AG04450 (cell line): ENCODE measurements around the gene PRSS38. TPM values are rescaled to one million over a fixed set of nuclear protein-coding genes. Genes with fewer than 3 reads are reported as not detected.

ENCODE experiments used
- CTCF ChIA-PET: fragments of 300-600, 350-600 bp; formaldehyde crosslinking; extraction: SDS; loops from one replicate; lab custom pipeline; 2022; ENCODE audit warnings: antibody characterized with exemption, inconsistent platforms; lab: Charles Lee
- POLR2A ChIA-PET: fragments of 350-600 bp; formaldehyde crosslinking; extraction: SDS; loops from one replicate; lab custom pipeline; 2021; ENCODE audit warnings: antibody characterized with exemption, inconsistent platforms; lab: Yijun Ruan, JAX
- DNase-seq: peaks from one replicate; pipeline ENCODE4 v3.0.0-alpha.2; 2011; ENCODE audit warnings: low read depth, low spot score
- H3K27ac ChIP-seq: one replicate; pipeline ENCODE4 v1.5.1; 2012; ENCODE audit warnings: low read depth, low read length, control low read depth
- H3K27me3 ChIP-seq: one replicate; pipeline ENCODE4 v1.6.0; 2012; ENCODE audit warnings: low read length; ENCODE audit not compliant: control insufficient read depth, insufficient read depth
- H3K4me3 ChIP-seq: 2 replicates; pipeline ENCODE4 v1.5.1; 2011; ENCODE audit warnings: mild to moderate bottlenecking, low read depth, low read length, control low read depth
- H3K9me3 ChIP-seq: 2 replicates; pipeline ENCODE4 v1.5.1; 2012; ENCODE audit warnings: low read length; ENCODE audit not compliant: control insufficient read depth, insufficient read depth
- CTCF ChIP-seq: IDR thresholded peaks from 2 replicates; pipeline ENCODE4 v1.5.1; 2011; ENCODE audit warnings: low read depth, low read length, control low read depth, inconsistent platforms
- polyA plus RNA-seq: library from polyadenylated mRNA; depleted of rRNA; stranded (reverse); fragments of >200 nt; gene quantifications from 2 replicates; pipeline ENCODE4 v1.2.3, GENCODE V29; 2011

Gene PRSS38
- polyA plus RNA-seq, 1 experiment = not detected

DNA sequence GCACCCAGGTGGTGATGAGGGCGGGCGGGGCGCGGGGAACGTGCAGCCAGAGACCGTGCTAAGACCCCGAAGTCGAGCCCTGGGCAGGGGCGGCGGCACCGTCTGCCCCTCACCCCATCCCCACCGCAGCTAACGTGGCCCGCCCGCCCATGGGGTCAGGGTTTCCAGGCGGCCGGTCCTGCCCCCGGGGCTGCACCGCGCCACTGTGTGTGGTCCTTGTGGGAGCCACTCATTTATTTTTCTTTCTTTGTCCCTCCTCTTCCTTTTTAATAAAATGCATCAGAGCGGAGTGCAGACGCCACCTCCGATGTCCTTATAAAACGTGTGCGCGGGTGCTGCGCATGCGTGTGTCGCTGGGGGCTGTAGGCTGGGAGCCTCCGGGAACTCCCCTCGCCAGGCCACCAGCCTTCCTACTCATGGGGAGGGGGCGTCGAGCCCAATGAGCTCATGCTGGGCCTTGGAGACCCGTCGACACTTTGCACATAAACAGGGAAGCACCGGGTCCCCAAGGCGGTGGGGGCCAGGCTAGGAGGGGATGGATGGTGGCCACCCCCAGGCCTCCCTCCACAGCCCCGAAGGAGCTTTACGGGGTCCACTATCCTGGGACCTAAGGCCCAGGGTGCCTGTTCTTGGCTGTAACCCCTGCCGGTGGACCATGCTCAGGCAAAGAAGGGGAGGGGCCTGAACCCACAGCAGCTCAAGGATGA, 72.4 kb downstream of the PRSS38 start:
- no peak for TF ChIP-seq CTCF
- H3K4me3 ChIP-seq = no peak overlapping the region
- no peak for DNase-seq
- no peaks in the 10 kb centered on the region for H3K27me3 ChIP-seq
- ChIA-PET CTCF (no interaction called here), POLR2A (no interaction called here)
- H3K9me3 ChIP-seq = no peaks in the 10 kb centered on the region; the same call in 1 of the 2 replicates
- no peak overlapping the region for H3K27ac ChIP-seq

- no peak for DNase-seq
- no peak for TF ChIP-seq CTCF
- Histone ChIP-seq H3K27ac (no peak overlapping the region), H3K9me3 (no peaks in the 10 kb centered on the region; the same call in 1 of the 2 replicates), H3K4me3 (no peak overlapping the region), H3K27me3 (no peaks in the 10 kb centered on the region)
- CTCF ChIA-PET = no interaction called here
- POLR2A ChIA-PET = no interaction called here
These were observed 73.0 kb downstream of the PRSS38 start for GRCh38 chr1:227888404-227889046.

DNA sequence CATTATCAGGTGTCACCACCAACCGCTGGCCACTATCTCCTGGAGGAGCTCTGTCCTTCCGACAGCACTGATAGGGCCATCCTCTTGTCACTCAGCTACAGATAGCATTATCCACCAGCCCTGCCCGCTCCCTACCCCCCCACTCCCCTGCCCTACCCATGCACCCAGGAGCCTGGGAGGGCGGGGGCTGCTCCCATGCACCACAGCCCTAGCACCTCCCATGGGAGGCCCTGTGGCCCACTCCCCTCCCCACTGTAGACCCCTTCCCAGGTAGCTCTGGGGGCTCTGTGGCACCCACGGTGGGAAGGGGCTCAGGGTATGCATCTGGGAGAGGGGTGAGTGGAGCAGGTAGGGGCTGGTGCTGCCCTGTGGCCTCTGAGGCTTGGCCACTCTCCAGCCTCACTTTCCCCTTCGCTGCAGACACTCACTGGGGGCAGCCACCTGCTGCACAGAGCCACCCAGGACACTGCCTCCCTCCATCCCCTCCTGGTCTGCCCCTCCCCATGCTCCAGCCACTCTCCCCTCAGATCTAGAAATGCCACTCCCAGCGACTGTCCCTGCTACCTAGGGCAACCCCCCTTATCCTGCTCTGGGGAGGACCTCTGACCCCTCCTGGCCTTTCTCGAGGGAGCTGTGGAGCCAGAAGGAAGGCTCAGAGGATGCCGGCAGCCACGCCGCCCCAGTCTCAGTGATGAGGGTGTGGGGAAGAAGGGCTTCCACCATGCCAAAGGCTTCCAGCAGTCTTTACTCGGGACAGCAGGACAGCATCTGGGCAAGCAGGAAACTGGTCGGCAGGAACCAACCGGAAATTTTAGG, 73.8 kb downstream of the PRSS38 start:
- Histone ChIP-seq H3K27me3 (no peaks in the 10 kb centered on the region), H3K4me3 (no peak overlapping the region), H3K27ac (no peak overlapping the region), H3K9me3 (no peaks in the 10 kb centered on the region; the same call in 1 of the 2 replicates)
- ChIA-PET POLR2A (no interaction called here), CTCF (no interaction called here)
- no peak for DNase-seq
- TF ChIP-seq CTCF = no peak

DNA sequence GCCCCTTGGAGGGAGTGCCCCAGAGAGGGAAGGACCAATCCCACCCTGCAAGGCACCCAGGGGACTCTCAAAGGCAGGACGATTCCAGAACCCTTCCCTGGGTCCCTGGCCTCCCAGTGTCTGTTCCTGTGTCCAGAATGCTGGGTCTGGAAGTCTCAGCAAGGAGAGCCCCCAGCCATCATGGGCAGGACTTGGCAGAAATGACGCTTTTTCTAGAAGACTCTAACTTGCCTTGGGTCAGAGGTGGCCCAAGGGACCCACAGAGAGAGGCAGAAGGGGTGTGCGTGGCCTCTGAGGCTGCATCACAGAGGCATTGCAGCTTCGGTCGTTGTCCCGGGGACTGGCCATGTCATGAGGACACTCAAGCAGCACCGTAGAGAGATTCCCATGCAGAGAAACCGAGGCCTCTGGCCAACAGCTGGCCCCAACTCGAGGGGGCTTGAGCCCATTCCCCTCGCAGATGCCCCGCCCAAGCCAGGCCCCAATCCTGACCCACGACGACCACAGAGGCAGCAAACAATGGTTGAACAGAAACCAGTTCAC, 74.5 kb downstream of the PRSS38 start:
- POLR2A ChIA-PET = no interaction called here
- CTCF ChIA-PET = no interaction called here
- TF ChIP-seq CTCF = no peak
- Histone ChIP-seq H3K4me3 (no peak overlapping the region), H3K27me3 (no peaks in the 10 kb centered on the region), H3K27ac (no peak overlapping the region), H3K9me3 (no peaks in the 10 kb centered on the region; the same call in 1 of the 2 replicates)
- no peak for DNase-seq
